K562 (cell line): Measurements from ENCODE around the gene DCAF6. TPM values are rescaled to one million over a fixed set of nuclear protein-coding genes. Genes with fewer than 3 reads are reported as not detected.

ENCODE experiments used
- CHD1 ChIP-seq: fragments of 200-600 bp; sonication (generic); IDR thresholded peaks from one replicate; pipeline ENCODE4 v1.6.1; 2012; ENCODE audit warnings: mild to moderate bottlenecking, moderate library complexity, low read length, inconsistent platforms
- FOXJ3 ChIP-seq: sonication (generic); formaldehyde crosslinking; IDR thresholded peaks from 2 replicates; pipeline ENCODE4 v1.4.0; 2020; ENCODE audit warnings: mild to moderate bottlenecking, missing genetic modification reagents
- HNRNPH1 ChIP-seq: fragments of 200-400 bp; formaldehyde crosslinking; optimal IDR thresholded peaks from 2 replicates; pipeline ENCODE3; 2017; ENCODE audit warnings: low read depth, mild to moderate bottlenecking, low read length, moderate library complexity
- MTF1 ChIP-seq: fragments of 250-450 bp; sonication (Bioruptor Pico); IDR thresholded peaks from 2 replicates; pipeline ENCODE4 v1.9.0; 2021; ENCODE audit warnings: moderate library complexity, mild to moderate bottlenecking, inconsistent platforms, borderline replicate concordance
- PTTG1 ChIP-seq: fragments of 450-650 bp; IDR thresholded peaks from 2 replicates; pipeline ENCODE4 v1.6.1; 2016; ENCODE audit warnings: low read depth, mild to moderate bottlenecking, missing genetic modification characterization, missing compliant biosample characterization
- SREBF1 ChIP-seq: fragments of 150-350 bp; IDR thresholded peaks from 2 replicates; pipeline ENCODE4 v1.6.1; 2014; ENCODE audit warnings: antibody characterized with exemption, low read depth, low read length, borderline replicate concordance
- SUPT5H ChIP-seq: fragments of 450-650 bp; IDR thresholded peaks from 2 replicates; pipeline ENCODE4 v1.6.1; 2016
- TBP ChIP-seq: optimal IDR thresholded peaks from 2 replicates; pipeline ENCODE3; 2011; ENCODE audit warnings: low read depth, low read length, improper control_type of control experiment
- TSC22D4 ChIP-seq: fragments of 450-650 bp; IDR thresholded peaks from 2 replicates; pipeline ENCODE4 v1.6.1; 2016; ENCODE audit warnings: missing genetic modification characterization, missing biosample characterization, control low read depth
- ZFX ChIP-seq: sonication (generic); formaldehyde crosslinking; IDR thresholded peaks from 2 replicates; pipeline ENCODE4 v1.8.0; 2022; ENCODE audit warnings: mild to moderate bottlenecking, missing genetic modification reagents, moderate library complexity
- ZNF589 ChIP-seq: fragments of 200-800 bp; sonication (Bioruptor generic); IDR thresholded peaks from 2 replicates; pipeline ENCODE4 v1.6.1; 2016; ENCODE audit warnings: low read depth, missing genetic modification characterization, missing compliant biosample characterization
- polyA plus RNA-seq, 8 experiments: library from polyadenylated mRNA; depleted of rRNA in 4 of 8; stranded (reverse) in 5 of 8; unstranded in 3 of 8; fragments of >200 nt; fragmentation: Nextera tagmentation in 2 of 8; fragmentation: Illumina TruSeq in 1 of 8; extraction: Ambion mirVana in 2 of 8; extraction: Trizol in 1 of 8; gene quantifications; 2 replicates each; pipeline versions ENCODE4 v1.2.1 to v1.2.3, GENCODE V29; 2011 to 2014; ENCODE audit warnings: inconsistent platforms in 1 of 8, missing spikeins in 1 of 8
- total RNA-seq, 7 experiments: library from RNA; depleted of rRNA in 6 of 7; stranded (reverse); fragments of >200 nt in 6 of 7; fragmentation: Illumina TruSeq in 2 of 7; extraction: Trizol in 2 of 7; gene quantifications; 2 replicates each; pipeline versions ENCODE4 v1.2.1 to v1.2.3, GENCODE V29; 2011 to 2021; ENCODE audit warnings: low replicate concordance in 1 of 7
- TF ChIP-seq, protein P1 (sequence below): sonication (generic); formaldehyde crosslinking; IDR thresholded peaks from 2 replicates; pipeline ENCODE4 v1.8.0; 2022; ENCODE audit warnings: missing genetic modification reagents, mild to moderate bottlenecking, borderline replicate concordance
- TF ChIP-seq, protein P2 (sequence below): fragments of 200-400 bp; formaldehyde crosslinking; IDR thresholded peaks from 2 replicates; pipeline ENCODE4 v1.6.1; 2017; ENCODE audit warnings: mild to moderate bottlenecking, low read depth, low read length, moderate library complexity
- TF ChIP-seq, protein P3 (sequence below): fragments of 450-650 bp; formaldehyde crosslinking; IDR thresholded peaks from 2 replicates; pipeline ENCODE4 v1.4.0; 2022; ENCODE audit warnings: missing genetic modification characterization
- TF ChIP-seq, protein P4 (sequence below): conservative IDR thresholded peaks from 2 replicates; pipeline ENCODE4 v1.6.1; 2011; ENCODE audit warnings: low read depth, mild to moderate bottlenecking, low read length; ENCODE audit not compliant: control insufficient read depth
- TF ChIP-seq, protein P5 (sequence below), 2 experiments: fragments of 200-800 bp in 1 of 2; sonication (Bioruptor generic) in 1 of 2; sonication (generic) in 1 of 2; formaldehyde crosslinking in 1 of 2; IDR thresholded peaks in 1 of 2; conservative IDR thresholded peaks in 1 of 2; 2 replicates each; pipeline versions ENCODE4 v1.5.0 to v1.6.1; 2016 to 2020; ENCODE audit warnings: missing compliant biosample characterization in 1 of 2, missing genetic modification characterization in 1 of 2, missing genetic modification reagents in 1 of 2
- TF ChIP-seq, protein P6 (sequence below): fragments of 450-650 bp; IDR thresholded peaks from 2 replicates; pipeline ENCODE4 v1.6.1; 2016; ENCODE audit warnings: missing biosample characterization, missing genetic modification characterization

The DCAF6 gene
- total and polyA plus RNA-seq, 9 of the 15 experiments (the other 6 are each of a cell fraction or from before 2014, with no cell fraction given) = 19.1 to 102 (median 46.3) TPM

DNA sequence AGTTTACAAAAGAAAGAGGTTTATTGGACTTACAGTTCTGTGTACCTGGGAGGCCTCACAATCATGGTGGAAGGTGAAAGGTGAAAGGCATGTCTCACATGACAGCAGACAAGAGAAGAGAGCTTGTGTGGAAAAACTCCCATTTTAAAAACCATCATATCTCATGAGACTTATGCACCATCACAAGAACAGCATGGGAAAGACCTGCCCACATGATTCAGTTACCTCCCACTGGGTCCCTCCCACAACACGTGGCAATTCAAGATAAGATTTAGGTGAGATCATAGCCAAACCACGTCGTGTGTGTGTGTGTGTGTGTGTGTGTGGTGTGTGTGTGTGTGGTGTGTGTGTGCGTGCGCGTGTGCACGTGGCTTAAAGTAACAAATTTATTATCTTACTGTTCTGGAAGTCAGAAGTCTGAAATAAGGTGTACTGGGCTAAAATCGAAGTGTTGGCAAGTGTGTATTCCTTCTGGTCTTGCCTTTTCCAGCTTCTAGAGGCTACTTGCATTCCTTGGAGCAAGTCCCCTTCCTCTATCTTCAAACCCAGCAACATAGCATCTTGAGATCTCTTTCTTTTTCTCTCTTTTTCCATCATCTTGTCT lies 48.5 kb downstream of the DCAF6 start (continued):
- TF ChIP-seq, protein P1, sequence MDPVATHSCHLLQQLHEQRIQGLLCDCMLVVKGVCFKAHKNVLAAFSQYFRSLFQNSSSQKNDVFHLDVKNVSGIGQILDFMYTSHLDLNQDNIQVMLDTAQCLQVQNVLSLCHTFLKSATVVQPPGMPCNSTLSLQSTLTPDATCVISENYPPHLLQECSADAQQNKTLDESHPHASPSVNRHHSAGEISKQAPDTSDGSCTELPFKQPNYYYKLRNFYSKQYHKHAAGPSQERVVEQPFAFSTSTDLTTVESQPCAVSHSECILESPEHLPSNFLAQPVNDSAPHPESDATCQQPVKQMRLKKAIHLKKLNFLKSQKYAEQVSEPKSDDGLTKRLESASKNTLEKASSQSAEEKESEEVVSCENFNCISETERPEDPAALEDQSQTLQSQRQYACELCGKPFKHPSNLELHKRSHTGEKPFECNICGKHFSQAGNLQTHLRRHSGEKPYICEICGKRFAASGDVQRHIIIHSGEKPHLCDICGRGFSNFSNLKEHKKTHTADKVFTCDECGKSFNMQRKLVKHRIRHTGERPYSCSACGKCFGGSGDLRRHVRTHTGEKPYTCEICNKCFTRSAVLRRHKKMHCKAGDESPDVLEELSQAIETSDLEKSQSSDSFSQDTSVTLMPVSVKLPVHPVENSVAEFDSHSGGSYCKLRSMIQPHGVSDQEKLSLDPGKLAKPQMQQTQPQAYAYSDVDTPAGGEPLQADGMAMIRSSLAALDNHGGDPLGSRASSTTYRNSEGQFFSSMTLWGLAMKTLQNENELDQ (CRISPR knock-in tag) = no peak
- TF ChIP-seq, protein P2, sequence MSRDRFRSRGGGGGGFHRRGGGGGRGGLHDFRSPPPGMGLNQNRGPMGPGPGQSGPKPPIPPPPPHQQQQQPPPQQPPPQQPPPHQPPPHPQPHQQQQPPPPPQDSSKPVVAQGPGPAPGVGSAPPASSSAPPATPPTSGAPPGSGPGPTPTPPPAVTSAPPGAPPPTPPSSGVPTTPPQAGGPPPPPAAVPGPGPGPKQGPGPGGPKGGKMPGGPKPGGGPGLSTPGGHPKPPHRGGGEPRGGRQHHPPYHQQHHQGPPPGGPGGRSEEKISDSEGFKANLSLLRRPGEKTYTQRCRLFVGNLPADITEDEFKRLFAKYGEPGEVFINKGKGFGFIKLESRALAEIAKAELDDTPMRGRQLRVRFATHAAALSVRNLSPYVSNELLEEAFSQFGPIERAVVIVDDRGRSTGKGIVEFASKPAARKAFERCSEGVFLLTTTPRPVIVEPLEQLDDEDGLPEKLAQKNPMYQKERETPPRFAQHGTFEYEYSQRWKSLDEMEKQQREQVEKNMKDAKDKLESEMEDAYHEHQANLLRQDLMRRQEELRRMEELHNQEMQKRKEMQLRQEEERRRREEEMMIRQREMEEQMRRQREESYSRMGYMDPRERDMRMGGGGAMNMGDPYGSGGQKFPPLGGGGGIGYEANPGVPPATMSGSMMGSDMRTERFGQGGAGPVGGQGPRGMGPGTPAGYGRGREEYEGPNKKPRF = no peak
- TF ChIP-seq, protein P3, sequence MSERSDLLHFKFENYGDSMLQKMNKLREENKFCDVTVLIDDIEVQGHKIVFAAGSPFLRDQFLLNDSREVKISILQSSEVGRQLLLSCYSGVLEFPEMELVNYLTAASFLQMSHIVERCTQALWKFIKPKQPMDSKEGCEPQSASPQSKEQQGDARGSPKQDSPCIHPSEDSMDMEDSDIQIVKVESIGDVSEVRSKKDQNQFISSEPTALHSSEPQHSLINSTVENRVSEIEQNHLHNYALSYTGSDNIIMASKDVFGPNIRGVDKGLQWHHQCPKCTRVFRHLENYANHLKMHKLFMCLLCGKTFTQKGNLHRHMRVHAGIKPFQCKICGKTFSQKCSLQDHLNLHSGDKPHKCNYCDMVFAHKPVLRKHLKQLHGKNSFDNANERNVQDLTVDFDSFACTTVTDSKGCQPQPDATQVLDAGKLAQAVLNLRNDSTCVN (CRISPR knock-in tag) = peak; percentile 79; the same call in 1 of the 2 replicates
- TF ChIP-seq, protein P4, sequence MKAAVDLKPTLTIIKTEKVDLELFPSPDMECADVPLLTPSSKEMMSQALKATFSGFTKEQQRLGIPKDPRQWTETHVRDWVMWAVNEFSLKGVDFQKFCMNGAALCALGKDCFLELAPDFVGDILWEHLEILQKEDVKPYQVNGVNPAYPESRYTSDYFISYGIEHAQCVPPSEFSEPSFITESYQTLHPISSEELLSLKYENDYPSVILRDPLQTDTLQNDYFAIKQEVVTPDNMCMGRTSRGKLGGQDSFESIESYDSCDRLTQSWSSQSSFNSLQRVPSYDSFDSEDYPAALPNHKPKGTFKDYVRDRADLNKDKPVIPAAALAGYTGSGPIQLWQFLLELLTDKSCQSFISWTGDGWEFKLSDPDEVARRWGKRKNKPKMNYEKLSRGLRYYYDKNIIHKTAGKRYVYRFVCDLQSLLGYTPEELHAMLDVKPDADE = no peak
- no peak for TF ChIP-seq HNRNPH1
- peak; percentile 76 for TF ChIP-seq SUPT5H
- TF ChIP-seq ZFX (CRISPR knock-in tag) = no peak
- TF ChIP-seq TBP = no peak
- TF ChIP-seq PTTG1 (tag) = 0 out of 2 replicates have a peak, but pooled peaks have one; percentile 7
- TF ChIP-seq SREBF1 = no peak
- TF ChIP-seq, protein P5, sequence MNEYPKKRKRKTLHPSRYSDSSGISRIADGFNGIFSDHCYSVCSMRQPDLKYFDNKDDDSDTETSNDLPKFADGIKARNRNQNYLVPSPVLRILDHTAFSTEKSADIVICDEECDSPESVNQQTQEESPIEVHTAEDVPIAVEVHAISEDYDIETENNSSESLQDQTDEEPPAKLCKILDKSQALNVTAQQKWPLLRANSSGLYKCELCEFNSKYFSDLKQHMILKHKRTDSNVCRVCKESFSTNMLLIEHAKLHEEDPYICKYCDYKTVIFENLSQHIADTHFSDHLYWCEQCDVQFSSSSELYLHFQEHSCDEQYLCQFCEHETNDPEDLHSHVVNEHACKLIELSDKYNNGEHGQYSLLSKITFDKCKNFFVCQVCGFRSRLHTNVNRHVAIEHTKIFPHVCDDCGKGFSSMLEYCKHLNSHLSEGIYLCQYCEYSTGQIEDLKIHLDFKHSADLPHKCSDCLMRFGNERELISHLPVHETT (CRISPR knock-in tag; conservative IDR thresholded peaks at IDR 0.05 in 1 of 2, IDR thresholded peaks at IDR 0.05 in 1 of 2) = peak in 1 of 2 experiments; percentile 72; a peak in 2 of 4 replicates
- TF ChIP-seq CHD1 = no peak
- no peak for TF ChIP-seq TSC22D4 (tag)
- TF ChIP-seq, protein P6, sequence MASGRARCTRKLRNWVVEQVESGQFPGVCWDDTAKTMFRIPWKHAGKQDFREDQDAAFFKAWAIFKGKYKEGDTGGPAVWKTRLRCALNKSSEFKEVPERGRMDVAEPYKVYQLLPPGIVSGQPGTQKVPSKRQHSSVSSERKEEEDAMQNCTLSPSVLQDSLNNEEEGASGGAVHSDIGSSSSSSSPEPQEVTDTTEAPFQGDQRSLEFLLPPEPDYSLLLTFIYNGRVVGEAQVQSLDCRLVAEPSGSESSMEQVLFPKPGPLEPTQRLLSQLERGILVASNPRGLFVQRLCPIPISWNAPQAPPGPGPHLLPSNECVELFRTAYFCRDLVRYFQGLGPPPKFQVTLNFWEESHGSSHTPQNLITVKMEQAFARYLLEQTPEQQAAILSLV (tag) = no peak
- no peak for TF ChIP-seq MTF1 (CRISPR knock-in tag)
- peak; percentile 74; the same call in 1 of the 2 replicates for TF ChIP-seq ZNF589 (CRISPR knock-in tag)
- TF ChIP-seq FOXJ3 (CRISPR knock-in tag) = no peak
